HepG2 (cell line): Measurements from ENCODE around the gene RPS2. TPM values are rescaled to one million over a fixed set of nuclear protein-coding genes. Genes with fewer than 3 reads are reported as not detected.
A peak's percentile ranks its signal among the peaks of the same experiment; 100 is the strongest.

Source experiments
- ARNTL ChIP-seq: sonication (generic); formaldehyde crosslinking; IDR thresholded peaks from 2 replicates; pipeline ENCODE4 v1.4.0; 2020; ENCODE audit warnings: mild to moderate bottlenecking, missing genetic modification reagents
- BRCA1 ChIP-seq: sonication (generic); formaldehyde crosslinking; IDR thresholded peaks from 2 replicates; pipeline ENCODE4 v1.4.0; 2020; ENCODE audit warnings: missing genetic modification reagents
- GATA4 ChIP-seq: sonication (generic); IDR thresholded peaks from 2 replicates; pipeline ENCODE4 v1.6.1; 2016; ENCODE audit warnings: antibody characterized with exemption, low read depth, borderline replicate concordance
- HNRNPL ChIP-seq: fragments of 200-400 bp; formaldehyde crosslinking; IDR thresholded peaks from 2 replicates; pipeline ENCODE4 v1.6.1; 2017; ENCODE audit warnings: mild to moderate bottlenecking, low read depth, low read length
- KAT7 ChIP-seq: IDR thresholded peaks from 2 replicates; pipeline ENCODE4 v1.6.1; 2018; ENCODE audit warnings: borderline replicate concordance, missing compliant biosample characterization
- MBNL3 ChIP-seq: fragments of 250-450 bp; sonication (Bioruptor Pico); conservative IDR thresholded peaks from 2 replicates; pipeline ENCODE4 v1.8.0; 2022; ENCODE audit warnings: mild to moderate bottlenecking, inconsistent platforms
- NR2C2 ChIP-seq: sonication (generic); formaldehyde crosslinking; IDR thresholded peaks from 2 replicates; pipeline ENCODE4 v1.4.0; 2020; ENCODE audit warnings: missing genetic modification reagents, mild to moderate bottlenecking, moderate library complexity, borderline replicate concordance
- POLR2G ChIP-seq: fragments of 200-400 bp; formaldehyde crosslinking; IDR thresholded peaks from 2 replicates; pipeline ENCODE4 v1.6.1; 2018; ENCODE audit warnings: mild to moderate bottlenecking, low read depth, low read length, moderate library complexity
- TOE1 ChIP-seq: sonication (generic); formaldehyde crosslinking; IDR thresholded peaks from 2 replicates; pipeline ENCODE4 v1.4.0; 2020; ENCODE audit warnings: mild to moderate bottlenecking, missing genetic modification reagents
- XBP1 ChIP-seq: sonication (generic); formaldehyde crosslinking; IDR thresholded peaks from 2 replicates; pipeline ENCODE4 v1.5.0; 2020; ENCODE audit warnings: missing genetic modification reagents
- ZMYM3 ChIP-seq: sonication (generic); formaldehyde crosslinking; IDR thresholded peaks from 2 replicates; pipeline ENCODE4 v1.5.1; 2020; ENCODE audit warnings: mild to moderate bottlenecking, missing genetic modification reagents
- ZNF337 ChIP-seq: sonication (generic); formaldehyde crosslinking; IDR thresholded peaks from 2 replicates; pipeline ENCODE4 v1.5.1; 2020; ENCODE audit warnings: missing genetic modification reagents, low read depth, mild to moderate bottlenecking, borderline replicate concordance
- ZNF451 ChIP-seq: sonication (generic); formaldehyde crosslinking; IDR thresholded peaks from 2 replicates; pipeline ENCODE4 v1.5.0; 2020; ENCODE audit warnings: mild to moderate bottlenecking, missing genetic modification reagents
- ZNF557 ChIP-seq: sonication (generic); formaldehyde crosslinking; IDR thresholded peaks from 2 replicates; pipeline ENCODE4 v1.4.0; 2020; ENCODE audit warnings: missing genetic modification reagents
- polyA plus RNA-seq, 8 experiments: library from polyadenylated mRNA; depleted of rRNA in 3 of 8; stranded (reverse) in 7 of 8; unstranded in 1 of 8; fragments of >200 nt; fragmentation: Illumina TruSeq in 4 of 8; extraction: Trizol in 4 of 8; gene quantifications; 2 replicates each; pipeline versions ENCODE4 v1.2.1 to v1.2.3, GENCODE V29; 2011 to 2016; ENCODE audit warnings: low read depth in 4 of 8, missing spikeins in 1 of 8, mixed read lengths in 1 of 8; ENCODE audit not compliant: insufficient read depth in 1 of 8
- total RNA-seq, 5 experiments: library from RNA; depleted of rRNA; stranded (reverse); fragments of >200 nt; fragmentation: Illumina TruSeq; extraction: Trizol; gene quantifications; 2 replicates each; pipeline ENCODE4 v1.2.3, GENCODE V29; 2016; ENCODE audit warnings: low read depth in 1 of 5
- TF ChIP-seq, protein P1 (sequence below): sonication (generic); formaldehyde crosslinking; conservative IDR thresholded peaks from 2 replicates; pipeline ENCODE4 v1.8.0; 2022; ENCODE audit warnings: missing genetic modification reagents
- TF ChIP-seq, protein P2 (sequence below): sonication (generic); formaldehyde crosslinking; IDR thresholded peaks from 2 replicates; pipeline ENCODE4 v1.4.0; 2020; ENCODE audit warnings: missing genetic modification reagents
- TF ChIP-seq, protein P3 (sequence below): sonication (generic); formaldehyde crosslinking; conservative IDR thresholded peaks from 2 replicates; pipeline ENCODE4 v1.4.0; 2020; ENCODE audit warnings: missing genetic modification reagents
- TF ChIP-seq, protein P4 (sequence below): IDR thresholded peaks from 2 replicates; pipeline ENCODE4 v1.6.1; 2016; ENCODE audit warnings: mild to moderate bottlenecking
- TF ChIP-seq, protein P5 (sequence below): sonication (generic); formaldehyde crosslinking; IDR thresholded peaks from 2 replicates; pipeline ENCODE4 v1.9.0; 2021; ENCODE audit warnings: missing genetic modification reagents, mild to moderate bottlenecking, borderline replicate concordance
- TF ChIP-seq, protein P6 (sequence below): sonication (generic); formaldehyde crosslinking; IDR thresholded peaks from 2 replicates; pipeline ENCODE4 v1.5.0; 2020; ENCODE audit warnings: mild to moderate bottlenecking, missing genetic modification reagents

RPS2 gene
- total and polyA plus RNA-seq, 2 of the 13 experiments (the other 11 are each of a cell fraction or from before 2014, with no cell fraction given) = 1,908 to 4,514 TPM

DNA sequence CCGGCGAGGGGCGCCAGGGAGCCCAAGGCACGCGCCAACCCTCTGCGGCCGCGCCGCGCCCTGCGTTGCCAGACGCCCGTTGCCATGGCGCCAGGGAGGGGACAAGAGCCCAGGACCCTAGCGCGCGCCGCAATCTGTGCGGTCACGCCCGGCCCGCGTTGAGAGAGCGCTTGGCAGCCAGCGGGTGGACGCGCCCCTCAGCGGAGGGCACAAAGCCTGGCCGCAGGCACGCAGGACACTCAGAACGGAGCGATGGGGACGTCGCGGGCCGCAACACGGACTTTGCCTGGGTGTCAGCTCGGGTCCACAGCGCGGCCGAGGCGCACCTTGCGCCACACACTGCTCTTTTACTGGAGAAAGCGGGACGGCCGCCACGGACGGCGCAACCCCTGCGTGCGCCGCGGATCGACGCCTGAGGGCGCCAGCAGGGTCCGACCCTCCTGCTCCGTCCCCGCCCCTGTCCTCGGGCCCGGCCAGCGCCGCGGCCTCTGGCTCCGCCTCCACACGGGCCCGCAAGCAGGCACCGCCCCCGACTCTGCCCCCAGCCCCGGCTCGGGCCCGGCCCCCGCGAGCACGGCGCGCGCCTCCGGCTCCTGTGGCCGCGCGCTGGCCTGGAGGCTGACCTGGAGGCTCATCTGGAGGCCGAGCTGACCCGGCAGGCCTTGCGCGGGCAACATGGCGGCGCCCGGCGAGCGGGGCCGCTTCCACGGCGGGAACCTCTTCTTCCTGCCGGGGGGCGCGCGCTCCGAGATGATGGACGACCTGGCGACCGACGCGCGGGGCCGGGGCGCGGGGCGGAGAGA, 19.1 kb upstream of the RPS2 start, which contains the start of gene GFER (continued):
- TF ChIP-seq, protein P1, sequence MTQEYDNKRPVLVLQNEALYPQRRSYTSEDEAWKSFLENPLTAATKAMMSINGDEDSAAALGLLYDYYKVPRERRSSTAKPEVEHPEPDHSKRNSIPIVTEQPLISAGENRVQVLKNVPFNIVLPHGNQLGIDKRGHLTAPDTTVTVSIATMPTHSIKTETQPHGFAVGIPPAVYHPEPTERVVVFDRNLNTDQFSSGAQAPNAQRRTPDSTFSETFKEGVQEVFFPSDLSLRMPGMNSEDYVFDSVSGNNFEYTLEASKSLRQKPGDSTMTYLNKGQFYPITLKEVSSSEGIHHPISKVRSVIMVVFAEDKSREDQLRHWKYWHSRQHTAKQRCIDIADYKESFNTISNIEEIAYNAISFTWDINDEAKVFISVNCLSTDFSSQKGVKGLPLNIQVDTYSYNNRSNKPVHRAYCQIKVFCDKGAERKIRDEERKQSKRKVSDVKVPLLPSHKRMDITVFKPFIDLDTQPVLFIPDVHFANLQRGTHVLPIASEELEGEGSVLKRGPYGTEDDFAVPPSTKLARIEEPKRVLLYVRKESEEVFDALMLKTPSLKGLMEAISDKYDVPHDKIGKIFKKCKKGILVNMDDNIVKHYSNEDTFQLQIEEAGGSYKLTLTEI (CRISPR knock-in tag) = no peak
- TF ChIP-seq ZMYM3 (CRISPR knock-in tag) (no peak), TOE1 (CRISPR knock-in tag) (no peak), BRCA1 (CRISPR knock-in tag) (peak; percentile 37; the same call in 1 of the 2 replicates), HNRNPL (0 out of 2 replicates have a peak, but pooled peaks have one; percentile 37), ZNF337 (CRISPR knock-in tag) (no peak), KAT7 (CRISPR knock-in tag) (0 out of 2 replicates have a peak, but pooled peaks have one; percentile 37), MBNL3 (CRISPR knock-in tag) (no peak), GATA4 (no peak), ZNF557 (CRISPR knock-in tag) (no peak), NR2C2 (CRISPR knock-in tag) (peak; percentile 94), ZNF451 (CRISPR knock-in tag) (peak; percentile 35; the same call in 1 of the 2 replicates), XBP1 (CRISPR knock-in tag) (no peak), ARNTL (CRISPR knock-in tag) (no peak), POLR2G (peak; percentile 79)
- TF ChIP-seq, protein P2, sequence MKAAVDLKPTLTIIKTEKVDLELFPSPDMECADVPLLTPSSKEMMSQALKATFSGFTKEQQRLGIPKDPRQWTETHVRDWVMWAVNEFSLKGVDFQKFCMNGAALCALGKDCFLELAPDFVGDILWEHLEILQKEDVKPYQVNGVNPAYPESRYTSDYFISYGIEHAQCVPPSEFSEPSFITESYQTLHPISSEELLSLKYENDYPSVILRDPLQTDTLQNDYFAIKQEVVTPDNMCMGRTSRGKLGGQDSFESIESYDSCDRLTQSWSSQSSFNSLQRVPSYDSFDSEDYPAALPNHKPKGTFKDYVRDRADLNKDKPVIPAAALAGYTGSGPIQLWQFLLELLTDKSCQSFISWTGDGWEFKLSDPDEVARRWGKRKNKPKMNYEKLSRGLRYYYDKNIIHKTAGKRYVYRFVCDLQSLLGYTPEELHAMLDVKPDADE (CRISPR knock-in tag) = no peak
- TF ChIP-seq, protein P3, sequence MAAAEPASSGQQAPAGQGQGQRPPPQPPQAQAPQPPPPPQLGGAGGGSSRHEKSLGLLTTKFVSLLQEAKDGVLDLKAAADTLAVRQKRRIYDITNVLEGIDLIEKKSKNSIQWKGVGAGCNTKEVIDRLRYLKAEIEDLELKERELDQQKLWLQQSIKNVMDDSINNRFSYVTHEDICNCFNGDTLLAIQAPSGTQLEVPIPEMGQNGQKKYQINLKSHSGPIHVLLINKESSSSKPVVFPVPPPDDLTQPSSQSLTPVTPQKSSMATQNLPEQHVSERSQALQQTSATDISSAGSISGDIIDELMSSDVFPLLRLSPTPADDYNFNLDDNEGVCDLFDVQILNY (CRISPR knock-in tag) = peak; percentile 64; the same call in 1 of the 2 replicates
- TF ChIP-seq, protein P4, sequence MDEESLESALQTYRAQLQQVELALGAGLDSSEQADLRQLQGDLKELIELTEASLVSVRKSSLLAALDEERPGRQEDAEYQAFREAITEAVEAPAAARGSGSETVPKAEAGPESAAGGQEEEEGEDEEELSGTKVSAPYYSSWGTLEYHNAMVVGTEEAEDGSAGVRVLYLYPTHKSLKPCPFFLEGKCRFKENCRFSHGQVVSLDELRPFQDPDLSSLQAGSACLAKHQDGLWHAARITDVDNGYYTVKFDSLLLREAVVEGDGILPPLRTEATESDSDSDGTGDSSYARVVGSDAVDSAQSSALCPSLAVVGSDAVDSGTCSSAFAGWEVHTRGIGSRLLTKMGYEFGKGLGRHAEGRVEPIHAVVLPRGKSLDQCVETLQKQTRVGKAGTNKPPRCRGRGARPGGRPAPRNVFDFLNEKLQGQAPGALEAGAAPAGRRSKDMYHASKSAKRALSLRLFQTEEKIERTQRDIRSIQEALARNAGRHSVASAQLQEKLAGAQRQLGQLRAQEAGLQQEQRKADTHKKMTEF (CRISPR knock-in tag) = peak; percentile 89; the same call in 1 of the 2 replicates
- TF ChIP-seq, protein P5, sequence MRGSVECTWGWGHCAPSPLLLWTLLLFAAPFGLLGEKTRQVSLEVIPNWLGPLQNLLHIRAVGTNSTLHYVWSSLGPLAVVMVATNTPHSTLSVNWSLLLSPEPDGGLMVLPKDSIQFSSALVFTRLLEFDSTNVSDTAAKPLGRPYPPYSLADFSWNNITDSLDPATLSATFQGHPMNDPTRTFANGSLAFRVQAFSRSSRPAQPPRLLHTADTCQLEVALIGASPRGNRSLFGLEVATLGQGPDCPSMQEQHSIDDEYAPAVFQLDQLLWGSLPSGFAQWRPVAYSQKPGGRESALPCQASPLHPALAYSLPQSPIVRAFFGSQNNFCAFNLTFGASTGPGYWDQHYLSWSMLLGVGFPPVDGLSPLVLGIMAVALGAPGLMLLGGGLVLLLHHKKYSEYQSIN (CRISPR knock-in tag) = no peak
- TF ChIP-seq, protein P6, sequence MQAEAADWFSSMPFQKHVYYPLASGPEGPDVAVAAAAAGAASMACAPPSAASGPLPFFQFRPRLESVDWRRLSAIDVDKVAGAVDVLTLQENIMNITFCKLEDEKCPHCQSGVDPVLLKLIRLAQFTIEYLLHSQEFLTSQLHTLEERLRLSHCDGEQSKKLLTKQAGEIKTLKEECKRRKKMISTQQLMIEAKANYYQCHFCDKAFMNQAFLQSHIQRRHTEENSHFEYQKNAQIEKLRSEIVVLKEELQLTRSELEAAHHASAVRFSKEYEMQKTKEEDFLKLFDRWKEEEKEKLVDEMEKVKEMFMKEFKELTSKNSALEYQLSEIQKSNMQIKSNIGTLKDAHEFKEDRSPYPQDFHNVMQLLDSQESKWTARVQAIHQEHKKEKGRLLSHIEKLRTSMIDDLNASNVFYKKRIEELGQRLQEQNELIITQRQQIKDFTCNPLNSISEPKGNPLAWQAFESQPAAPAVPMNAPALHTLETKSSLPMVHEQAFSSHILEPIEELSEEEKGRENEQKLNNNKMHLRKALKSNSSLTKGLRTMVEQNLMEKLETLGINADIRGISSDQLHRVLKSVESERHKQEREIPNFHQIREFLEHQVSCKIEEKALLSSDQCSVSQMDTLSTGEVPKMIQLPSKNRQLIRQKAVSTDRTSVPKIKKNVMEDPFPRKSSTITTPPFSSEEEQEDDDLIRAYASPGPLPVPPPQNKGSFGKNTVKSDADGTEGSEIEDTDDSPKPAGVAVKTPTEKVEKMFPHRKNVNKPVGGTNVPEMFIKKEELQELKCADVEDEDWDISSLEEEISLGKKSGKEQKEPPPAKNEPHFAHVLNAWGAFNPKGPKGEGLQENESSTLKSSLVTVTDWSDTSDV (CRISPR knock-in tag) = peak; percentile 36; the same call in 1 of the 2 replicates
